Bronchus fibroblast of lung (primary cell): ENCODE data around the gene RAB3IP. TPM values are rescaled to one million over a fixed set of nuclear protein-coding genes. Genes with fewer than 3 reads are reported as not detected.

Experiments used
- total RNA-seq: library from RNA; depleted of rRNA; stranded (reverse); fragments of >200 nt; gene quantifications from 2 replicates; pipeline ENCODE4 v1.2.3, GENCODE V29; 2015

RAB3IP gene, protein sequence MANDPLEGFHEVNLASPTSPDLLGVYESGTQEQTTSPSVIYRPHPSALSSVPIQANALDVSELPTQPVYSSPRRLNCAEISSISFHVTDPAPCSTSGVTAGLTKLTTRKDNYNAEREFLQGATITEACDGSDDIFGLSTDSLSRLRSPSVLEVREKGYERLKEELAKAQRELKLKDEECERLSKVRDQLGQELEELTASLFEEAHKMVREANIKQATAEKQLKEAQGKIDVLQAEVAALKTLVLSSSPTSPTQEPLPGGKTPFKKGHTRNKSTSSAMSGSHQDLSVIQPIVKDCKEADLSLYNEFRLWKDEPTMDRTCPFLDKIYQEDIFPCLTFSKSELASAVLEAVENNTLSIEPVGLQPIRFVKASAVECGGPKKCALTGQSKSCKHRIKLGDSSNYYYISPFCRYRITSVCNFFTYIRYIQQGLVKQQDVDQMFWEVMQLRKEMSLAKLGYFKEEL
- 3.1 and 4.4 TPM in 2 replicates for total RNA-seq

GRCh38 chr12:69738351-69739286 is at the start of gene RAB3IP:
RAB3IP (plus strand) TSS chr12:69738860; CDS start chr12:69755409, 16,549 bp downstream.

GRCh38 chr12:69698769-69699540 is 39.7 kb upstream of the RAB3IP start, which contains the start of gene BEST3:
BEST3 (minus strand) TSS chr12:69699303; CDS start chr12:69697798, 1,505 bp downstream.

DNA sequence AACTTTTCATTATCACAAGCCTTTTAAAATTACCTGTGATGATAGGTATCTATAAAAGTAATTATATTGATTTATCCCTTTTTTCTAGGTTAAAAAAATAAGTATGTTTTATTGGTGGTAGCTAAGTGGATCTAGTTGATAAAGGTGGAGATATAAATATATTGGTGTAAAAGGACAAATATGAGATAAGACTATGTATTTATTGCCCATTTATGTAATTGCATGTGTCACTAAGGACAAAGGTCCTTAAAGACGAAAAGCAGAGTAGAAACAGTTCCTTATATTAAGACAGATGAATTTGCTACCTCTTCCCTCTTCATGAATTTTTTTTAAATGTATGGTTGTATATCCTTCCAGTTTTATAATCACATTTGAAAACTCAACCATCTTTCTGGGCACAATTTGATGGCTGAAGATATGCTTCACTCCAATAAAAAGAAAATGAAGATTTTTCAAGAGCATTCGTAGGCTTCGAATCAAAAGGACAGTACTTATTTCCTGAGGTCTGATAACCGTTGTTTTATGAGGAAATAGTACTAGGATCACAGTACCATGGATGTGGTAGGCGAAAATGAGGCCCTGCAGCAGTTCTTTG is 86.4 kb downstream of the RAB3IP start, which contains the start of gene MYRFL:
Gene MYRFL, plus strand, starts transcription at position 262 of the 595 bp plus-strand sequence. Its CDS starts 291 bp downstream, at position 553.

Other genes starting within 250 kb of the RAB3IP start
- 220 and 228 TPM in 2 replicates for gene CCT2, start 153.4 kb upstream of the RAB3IP start, total RNA-seq
- gene LRRC10, start 128.0 kb upstream of the RAB3IP start, total RNA-seq: not detected in 2 replicates
- gene BEST3, start 39.6 kb upstream of the RAB3IP start, total RNA-seq: not detected in 2 replicates
- not detected in 2 replicates for gene MYRFL, start 86.4 kb downstream of the RAB3IP start, total RNA-seq